Measurements from ENCODE around the gene GPC6.

Gene GPC6

DNA sequence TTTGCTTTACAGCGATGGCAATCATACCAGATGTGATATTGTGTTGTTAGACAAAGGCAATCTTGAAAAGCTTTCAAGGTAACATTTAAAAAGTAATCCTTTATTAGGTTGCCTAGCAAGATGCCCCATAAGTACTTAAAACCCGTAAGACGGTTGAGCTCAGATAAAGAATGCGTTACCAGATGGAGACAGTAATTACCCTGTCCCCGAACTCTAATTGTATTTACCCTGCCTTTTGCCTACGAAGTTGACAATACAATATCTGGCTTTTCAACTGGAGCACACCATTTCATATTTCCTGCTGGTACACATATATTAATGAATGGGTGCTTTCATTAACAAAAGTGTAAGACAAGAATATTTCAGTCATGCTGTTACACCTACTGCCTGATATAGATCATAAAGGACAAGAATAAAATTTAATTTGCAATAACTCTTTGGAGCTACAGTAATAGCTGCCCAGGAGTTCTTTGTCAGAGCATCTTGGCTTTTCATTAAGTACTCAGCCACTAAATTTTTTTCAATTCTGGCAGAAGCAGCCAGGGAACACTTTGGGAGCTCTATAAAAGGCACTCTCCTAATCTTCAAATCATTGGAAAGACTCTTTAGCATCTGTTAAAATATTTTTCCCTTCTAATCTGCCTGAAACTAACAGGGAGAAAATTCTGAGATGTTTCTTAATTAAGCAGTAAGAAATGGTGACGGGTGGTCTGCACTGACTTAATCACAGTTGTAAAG, 1189.1 kb downstream of the GPC6 start:
- TF ChIP-seq, protein P1, sequence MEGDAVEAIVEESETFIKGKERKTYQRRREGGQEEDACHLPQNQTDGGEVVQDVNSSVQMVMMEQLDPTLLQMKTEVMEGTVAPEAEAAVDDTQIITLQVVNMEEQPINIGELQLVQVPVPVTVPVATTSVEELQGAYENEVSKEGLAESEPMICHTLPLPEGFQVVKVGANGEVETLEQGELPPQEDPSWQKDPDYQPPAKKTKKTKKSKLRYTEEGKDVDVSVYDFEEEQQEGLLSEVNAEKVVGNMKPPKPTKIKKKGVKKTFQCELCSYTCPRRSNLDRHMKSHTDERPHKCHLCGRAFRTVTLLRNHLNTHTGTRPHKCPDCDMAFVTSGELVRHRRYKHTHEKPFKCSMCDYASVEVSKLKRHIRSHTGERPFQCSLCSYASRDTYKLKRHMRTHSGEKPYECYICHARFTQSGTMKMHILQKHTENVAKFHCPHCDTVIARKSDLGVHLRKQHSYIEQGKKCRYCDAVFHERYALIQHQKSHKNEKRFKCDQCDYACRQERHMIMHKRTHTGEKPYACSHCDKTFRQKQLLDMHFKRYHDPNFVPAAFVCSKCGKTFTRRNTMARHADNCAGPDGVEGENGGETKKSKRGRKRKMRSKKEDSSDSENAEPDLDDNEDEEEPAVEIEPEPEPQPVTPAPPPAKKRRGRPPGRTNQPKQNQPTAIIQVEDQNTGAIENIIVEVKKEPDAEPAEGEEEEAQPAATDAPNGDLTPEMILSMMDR (IDR thresholded peaks at IDR 0.05; ENCODE audit: low read depth, low read length), result no peak
- no peak for DNase-seq (ENCODE audit: extremely low read depth, low read depth)

DNA sequence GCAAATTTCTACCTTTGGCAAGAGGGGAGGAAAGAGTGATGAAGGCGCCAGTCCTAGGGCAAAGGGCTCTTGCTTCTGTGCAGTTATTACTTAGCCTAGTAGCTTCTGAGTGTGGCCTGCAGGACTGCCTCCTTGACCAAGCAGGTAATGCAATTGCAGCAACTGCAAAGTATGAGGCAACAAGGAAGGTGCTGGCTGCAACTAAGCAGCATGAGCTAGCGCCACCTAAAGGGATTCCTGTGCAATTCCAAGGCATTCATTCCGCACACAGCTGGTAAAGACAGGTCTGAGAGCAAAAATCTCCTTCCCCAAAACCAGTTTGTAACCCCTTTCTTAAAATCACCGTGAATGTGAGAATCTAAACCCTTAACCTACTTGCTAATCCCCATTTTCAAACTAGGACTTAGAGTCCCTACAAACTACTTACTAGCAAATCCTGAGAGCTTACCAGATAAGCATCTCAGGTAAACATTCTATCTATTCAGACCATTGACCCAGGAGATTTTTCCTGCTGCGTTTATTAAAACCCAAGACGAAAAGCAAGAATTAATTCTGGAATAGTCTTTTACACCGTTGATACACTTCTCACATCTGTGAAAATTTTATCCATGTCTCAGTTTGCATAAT, 1190.0 kb downstream of the GPC6 start:
- DNase-seq (ENCODE audit: extremely low read depth, low read depth), result no peak
- TF ChIP-seq, protein P1 (IDR thresholded peaks at IDR 0.05; ENCODE audit: low read depth, low read length), result peak; percentile 48

DNA sequence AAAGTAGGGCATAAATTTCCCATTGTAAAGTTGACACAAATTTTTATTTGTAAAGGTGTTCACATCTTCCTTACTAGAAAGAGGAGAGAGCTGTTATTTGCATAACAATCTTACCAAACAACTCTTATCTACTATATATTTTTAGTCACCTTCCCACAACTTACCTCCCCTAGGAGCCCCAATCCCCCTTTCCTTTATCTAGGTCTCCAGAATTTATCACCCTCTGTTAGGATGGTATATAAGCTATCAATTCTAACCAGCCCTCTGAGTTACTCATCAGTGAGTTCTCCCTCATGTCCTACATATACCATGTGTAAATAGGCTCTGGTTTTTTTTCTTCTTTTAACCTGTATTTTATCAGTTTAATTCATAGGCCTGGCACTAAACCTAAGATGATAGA, 1190.7 kb downstream of the GPC6 start:
- TF ChIP-seq, protein P1 (IDR thresholded peaks at IDR 0.05; ENCODE audit: low read depth, low read length), result no peak
- DNase-seq (ENCODE audit: extremely low read depth, low read depth), result no peak

DNA sequence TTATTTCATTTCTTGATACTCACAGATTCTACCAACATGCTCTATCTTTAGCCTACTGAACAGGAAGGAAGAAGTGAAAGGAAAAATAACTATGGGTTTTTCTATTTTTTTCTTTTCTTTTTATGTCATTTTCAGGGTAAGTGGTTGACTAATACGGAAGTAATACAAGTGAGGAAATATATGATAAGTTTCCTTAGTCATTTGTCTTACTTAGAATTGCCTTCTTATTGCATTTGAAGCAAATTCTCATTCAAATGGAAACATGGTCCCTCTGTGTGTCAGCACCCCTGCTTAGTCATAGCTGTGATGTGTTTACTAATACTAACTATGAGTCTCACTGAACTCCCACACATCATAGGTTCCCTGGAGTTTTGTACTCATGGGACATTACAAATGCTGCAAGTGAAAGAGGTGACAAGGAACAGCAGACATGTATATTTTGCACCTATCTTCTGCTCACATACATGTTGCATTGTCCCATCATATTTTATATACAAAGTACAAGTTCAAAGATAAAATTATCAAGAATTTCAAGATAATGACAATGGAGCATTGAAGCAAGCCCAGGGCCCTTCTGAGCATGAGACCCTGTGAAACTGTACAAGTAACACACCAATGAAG, 1192.8 kb downstream of the GPC6 start:
- TF ChIP-seq, protein P1 (IDR thresholded peaks at IDR 0.05; ENCODE audit: low read depth, low read length), result no peak
- no peak for DNase-seq (ENCODE audit: extremely low read depth, low read depth)

DNA sequence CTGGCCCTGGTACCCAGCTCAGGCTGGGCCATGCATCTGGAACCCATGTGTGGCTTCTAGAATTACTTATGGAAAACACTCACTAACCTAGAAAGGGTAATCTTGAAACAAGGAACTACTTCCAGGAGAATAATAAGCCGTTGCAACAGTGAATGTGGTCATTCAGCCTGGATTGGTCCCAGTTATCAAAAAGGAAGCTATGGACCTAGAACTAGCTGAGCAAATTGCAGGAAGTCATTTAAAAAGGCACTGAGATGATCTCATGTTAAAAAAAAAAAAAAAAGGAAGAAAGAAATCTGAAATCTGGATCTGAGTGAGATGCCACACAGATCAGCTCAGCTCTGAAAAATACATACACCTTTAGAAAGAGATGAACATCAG, 1193.3 kb downstream of the GPC6 start:
- no peak for DNase-seq (ENCODE audit: extremely low read depth, low read depth)
- TF ChIP-seq, protein P1 (IDR thresholded peaks at IDR 0.05; ENCODE audit: low read depth, low read length), result no peak

DNA sequence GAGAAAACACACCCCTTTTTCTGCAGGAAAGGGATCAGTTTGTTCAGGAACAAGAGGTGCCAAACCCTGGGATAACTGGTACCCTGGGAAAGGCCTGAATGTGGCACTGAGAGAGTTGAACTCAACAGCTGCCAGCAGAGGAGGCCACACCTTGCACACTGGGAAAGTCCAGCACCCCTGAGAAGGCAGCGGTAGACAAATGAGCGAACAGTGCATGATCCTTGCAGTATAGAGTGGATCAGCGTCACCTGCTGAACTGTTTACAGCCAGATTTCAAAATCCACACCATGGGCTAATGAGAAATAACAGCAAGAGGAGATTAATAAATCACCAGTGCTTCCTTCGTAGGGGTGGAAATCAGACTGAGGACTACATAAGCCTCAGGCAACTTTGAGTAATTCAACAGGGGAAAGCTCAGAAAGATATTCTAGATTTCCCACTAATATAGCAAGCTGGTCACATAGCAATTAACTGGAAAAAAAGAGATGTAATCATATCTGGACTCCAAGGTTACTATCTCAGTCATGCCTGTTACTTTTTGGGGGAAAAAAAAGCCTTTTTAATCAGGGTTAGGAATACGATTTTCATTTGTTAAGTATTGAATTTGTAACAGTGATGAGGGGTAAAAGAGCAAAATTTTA, 1200.8 kb downstream of the GPC6 start:
- TF ChIP-seq, protein P1 (IDR thresholded peaks at IDR 0.05; ENCODE audit: low read depth, low read length), result no peak
- no peak for DNase-seq (ENCODE audit: extremely low read depth, low read depth)

DNA sequence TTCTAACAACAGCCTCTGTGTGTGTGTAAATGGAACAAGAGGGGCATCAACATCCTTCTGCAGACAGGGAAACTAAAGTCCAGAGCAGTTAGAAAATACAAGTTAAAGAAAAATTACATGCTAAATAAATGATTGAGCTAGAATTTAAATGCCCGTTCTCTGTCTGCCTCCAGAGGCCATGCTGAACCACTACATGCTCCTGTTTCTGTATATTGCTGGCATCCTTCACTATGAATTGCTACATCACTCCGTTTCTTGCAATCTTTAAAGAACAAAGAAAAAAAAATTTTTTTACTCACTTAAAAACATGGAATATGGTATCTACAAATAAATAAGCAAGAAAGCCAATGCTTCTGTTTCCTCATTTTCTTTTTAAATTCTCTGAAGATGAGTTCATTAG, 1205.0 kb downstream of the GPC6 start:
- no peak for DNase-seq (ENCODE audit: extremely low read depth, low read depth)
- TF ChIP-seq, protein P1 (IDR thresholded peaks at IDR 0.05; ENCODE audit: low read depth, low read length), result peak; percentile 23

All from AG09319 (cell line).